Panc1 (cell line): Measurements from ENCODE around the gene C5orf24. TPM values are rescaled to one million over a fixed set of nuclear protein-coding genes. Genes with fewer than 3 reads are reported as not detected.

ENCODE experiments used
- ATAC-seq: fragments of 200-7000 bp; cut with Tn5 transposase; 2 replicates; pipeline ENCODE4 v1.9.1; 2020; ENCODE audit warnings: mild to moderate bottlenecking, moderate library complexity
- BruUV-seq: library from RNA; stranded (reverse); fragments of 400-500 nt; replicated peaks from 2 replicates; lab custom pipeline; 2021; lab: Mats Ljungman, UMichigan
- CTCF ChIA-PET: fragments of 300-600 bp; sonication (Branson Sonifier 250); formaldehyde crosslinking; loops from one replicate; lab custom pipeline; 2022; ENCODE audit warnings: antibody characterized with exemption; lab: Charles Lee
- POLR2A ChIA-PET: fragments of 300-600 bp; sonication (Branson Sonifier 250); formaldehyde crosslinking; loops from one replicate; lab custom pipeline; 2022; ENCODE audit warnings: antibody characterized with exemption; lab: Charles Lee
- DNase-seq: peaks from one replicate; pipeline ENCODE4 v3.0.0-alpha.2; 2010; ENCODE audit warnings: low read depth, low spot score
- H3K27ac ChIP-seq: 2 replicates; pipeline ENCODE4 v1.5.1; 2011; ENCODE audit warnings: mild to moderate bottlenecking, low read length, inconsistent platforms
- H3K27me3 ChIP-seq: fragments of 200-500 bp; sonication (Bioruptor generic); 2 replicates; pipeline ENCODE4 v1.6.0; 2014; ENCODE audit warnings: low read length, inconsistent platforms; ENCODE audit not compliant: control insufficient read depth, insufficient read depth
- H3K36me3 ChIP-seq: fragments of 200-500 bp; sonication (Bioruptor generic); 2 replicates; pipeline ENCODE4 v1.5.1; 2014; ENCODE audit warnings: inconsistent platforms, mild to moderate bottlenecking, low read length, moderate library complexity; ENCODE audit not compliant: control insufficient read depth, insufficient read depth
- H3K4me1 ChIP-seq: 2 replicates; pipeline ENCODE4 v1.5.1; 2011; ENCODE audit warnings: inconsistent platforms, mild to moderate bottlenecking, low read length, moderate library complexity; ENCODE audit not compliant: control insufficient read depth, insufficient read depth
- H3K4me3 ChIP-seq, 2 experiments: 2 replicates each; pipeline ENCODE4 v1.5.1; 2011 to 2012; ENCODE audit warnings: low read depth in 2 of 2, low read length in 2 of 2, mild to moderate bottlenecking in 2 of 2, inconsistent platforms in 1 of 2, moderate library complexity in 1 of 2
- H3K9me3 ChIP-seq: fragments of 200-500 bp; sonication (Bioruptor generic); 2 replicates; pipeline ENCODE4 v1.5.1; 2014; ENCODE audit warnings: low read depth, mild to moderate bottlenecking, inconsistent platforms, low read length, moderate library complexity; ENCODE audit not compliant: control insufficient read depth, insufficient read depth
- POLR2AphosphoS5 ChIP-seq: IDR thresholded peaks from 2 replicates; pipeline ENCODE4 v1.6.1; 2012; ENCODE audit warnings: mild to moderate bottlenecking, low read depth, low read length, moderate library complexity
- SIN3A ChIP-seq: IDR thresholded peaks from 2 replicates; pipeline ENCODE4 v1.6.1; 2012; ENCODE audit warnings: low read depth, mild to moderate bottlenecking, low read length, moderate library complexity, borderline replicate concordance; ENCODE audit not compliant: insufficient read depth
- TCF7L2 ChIP-seq: IDR thresholded peaks from 2 replicates; pipeline ENCODE4 v1.6.1; 2011; ENCODE audit warnings: mild to moderate bottlenecking, low read depth, low read length, inconsistent platforms
- in situ Hi-C: cut with HindIII; loops from 2 replicates; pipeline ENCODE4 v1.10.0; 2016; ENCODE audit warnings: low sequenced_read_pairs, low pct_unique_long_range_greater_than_20kb
- intact Hi-C: fragments of 100-400 bp; cut with micrococcal nuclease; formaldehyde crosslinking; loops from one replicate; pipeline ENCODE4 v1.10.0; 2022; ENCODE audit not compliant: unreplicated experiment
- total RNA-seq: library from RNA; stranded (reverse); gene quantifications from one replicate; pipeline ENCODE4 v1.2.1, GENCODE V29; 2021; ENCODE audit not compliant: unreplicated experiment
- TF ChIP-seq, protein P1 (sequence below), 2 experiments: IDR thresholded peaks; 2 replicates each; pipeline ENCODE4 v1.6.1; 2011 to 2012; ENCODE audit warnings: low read depth in 2 of 2, control low read depth in 1 of 2, low read length in 1 of 2, mild to moderate bottlenecking in 1 of 2, moderate library complexity in 1 of 2; ENCODE audit not compliant: insufficient read depth in 1 of 2
- TF ChIP-seq, protein P2 (sequence below): fragments of 450-650 bp; IDR thresholded peaks from 2 replicates; pipeline ENCODE4 v1.5.1; 2017; ENCODE audit warnings: mild to moderate bottlenecking

Gene C5orf24
- total RNA-seq, 1 experiment from 2014 or later, result 51.7 TPM

DNA sequence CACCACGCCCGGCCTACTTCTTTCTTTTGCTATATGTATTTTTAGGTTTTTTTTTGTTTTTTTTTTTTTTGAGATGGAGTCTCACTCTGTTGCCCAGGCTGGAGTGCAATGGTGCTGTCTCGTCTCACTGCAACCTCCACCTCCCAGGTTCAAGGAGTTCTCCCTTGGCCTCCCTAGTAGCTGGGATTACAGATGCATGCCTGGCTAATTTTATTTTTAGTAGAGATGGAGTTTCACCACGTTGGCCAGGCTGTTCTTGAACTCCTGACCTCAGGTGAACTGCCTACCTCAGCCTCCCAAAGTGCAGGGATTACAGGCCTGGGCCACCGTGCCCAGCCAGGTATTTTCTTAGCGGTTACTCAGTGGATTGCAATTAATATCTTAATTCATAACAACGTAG, 23.9 kb upstream of the C5orf24 start:
- H3K36me3 ChIP-seq, result peaks cover 20% of the 10 kb centered on the region
- POLR2A ChIA-PET, result no interaction called here
- DNase-seq (no peak), ATAC-seq (no peak)
- TF ChIP-seq SIN3A (no peak), POLR2AphosphoS5 (no peak), TCF7L2 (no peak)
- TF ChIP-seq, protein P1, sequence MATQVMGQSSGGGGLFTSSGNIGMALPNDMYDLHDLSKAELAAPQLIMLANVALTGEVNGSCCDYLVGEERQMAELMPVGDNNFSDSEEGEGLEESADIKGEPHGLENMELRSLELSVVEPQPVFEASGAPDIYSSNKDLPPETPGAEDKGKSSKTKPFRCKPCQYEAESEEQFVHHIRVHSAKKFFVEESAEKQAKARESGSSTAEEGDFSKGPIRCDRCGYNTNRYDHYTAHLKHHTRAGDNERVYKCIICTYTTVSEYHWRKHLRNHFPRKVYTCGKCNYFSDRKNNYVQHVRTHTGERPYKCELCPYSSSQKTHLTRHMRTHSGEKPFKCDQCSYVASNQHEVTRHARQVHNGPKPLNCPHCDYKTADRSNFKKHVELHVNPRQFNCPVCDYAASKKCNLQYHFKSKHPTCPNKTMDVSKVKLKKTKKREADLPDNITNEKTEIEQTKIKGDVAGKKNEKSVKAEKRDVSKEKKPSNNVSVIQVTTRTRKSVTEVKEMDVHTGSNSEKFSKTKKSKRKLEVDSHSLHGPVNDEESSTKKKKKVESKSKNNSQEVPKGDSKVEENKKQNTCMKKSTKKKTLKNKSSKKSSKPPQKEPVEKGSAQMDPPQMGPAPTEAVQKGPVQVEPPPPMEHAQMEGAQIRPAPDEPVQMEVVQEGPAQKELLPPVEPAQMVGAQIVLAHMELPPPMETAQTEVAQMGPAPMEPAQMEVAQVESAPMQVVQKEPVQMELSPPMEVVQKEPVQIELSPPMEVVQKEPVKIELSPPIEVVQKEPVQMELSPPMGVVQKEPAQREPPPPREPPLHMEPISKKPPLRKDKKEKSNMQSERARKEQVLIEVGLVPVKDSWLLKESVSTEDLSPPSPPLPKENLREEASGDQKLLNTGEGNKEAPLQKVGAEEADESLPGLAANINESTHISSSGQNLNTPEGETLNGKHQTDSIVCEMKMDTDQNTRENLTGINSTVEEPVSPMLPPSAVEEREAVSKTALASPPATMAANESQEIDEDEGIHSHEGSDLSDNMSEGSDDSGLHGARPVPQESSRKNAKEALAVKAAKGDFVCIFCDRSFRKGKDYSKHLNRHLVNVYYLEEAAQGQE (IDR thresholded peaks at IDR 0.05; ENCODE audit: insufficient read depth in 1 of 2, low read depth in 2 of 2, low read length in 1 of 2), result no peak
- TF ChIP-seq, protein P2, sequence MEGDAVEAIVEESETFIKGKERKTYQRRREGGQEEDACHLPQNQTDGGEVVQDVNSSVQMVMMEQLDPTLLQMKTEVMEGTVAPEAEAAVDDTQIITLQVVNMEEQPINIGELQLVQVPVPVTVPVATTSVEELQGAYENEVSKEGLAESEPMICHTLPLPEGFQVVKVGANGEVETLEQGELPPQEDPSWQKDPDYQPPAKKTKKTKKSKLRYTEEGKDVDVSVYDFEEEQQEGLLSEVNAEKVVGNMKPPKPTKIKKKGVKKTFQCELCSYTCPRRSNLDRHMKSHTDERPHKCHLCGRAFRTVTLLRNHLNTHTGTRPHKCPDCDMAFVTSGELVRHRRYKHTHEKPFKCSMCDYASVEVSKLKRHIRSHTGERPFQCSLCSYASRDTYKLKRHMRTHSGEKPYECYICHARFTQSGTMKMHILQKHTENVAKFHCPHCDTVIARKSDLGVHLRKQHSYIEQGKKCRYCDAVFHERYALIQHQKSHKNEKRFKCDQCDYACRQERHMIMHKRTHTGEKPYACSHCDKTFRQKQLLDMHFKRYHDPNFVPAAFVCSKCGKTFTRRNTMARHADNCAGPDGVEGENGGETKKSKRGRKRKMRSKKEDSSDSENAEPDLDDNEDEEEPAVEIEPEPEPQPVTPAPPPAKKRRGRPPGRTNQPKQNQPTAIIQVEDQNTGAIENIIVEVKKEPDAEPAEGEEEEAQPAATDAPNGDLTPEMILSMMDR, result no peak
- BruUV-seq, result no TSS peak
- H3K4me1 ChIP-seq, result no peaks in the 10 kb centered on the region
- H3K9me3 ChIP-seq, result no peaks in the 10 kb centered on the region
- intact Hi-C loops (no loop called here), in situ Hi-C loops (no loop called here)
- no peak overlapping the region for H3K4me3 ChIP-seq
- H3K27me3 ChIP-seq, result no peaks in the 10 kb centered on the region
- CTCF ChIA-PET, result no interaction called here
- H3K27ac ChIP-seq, result no peak overlapping the region

DNA sequence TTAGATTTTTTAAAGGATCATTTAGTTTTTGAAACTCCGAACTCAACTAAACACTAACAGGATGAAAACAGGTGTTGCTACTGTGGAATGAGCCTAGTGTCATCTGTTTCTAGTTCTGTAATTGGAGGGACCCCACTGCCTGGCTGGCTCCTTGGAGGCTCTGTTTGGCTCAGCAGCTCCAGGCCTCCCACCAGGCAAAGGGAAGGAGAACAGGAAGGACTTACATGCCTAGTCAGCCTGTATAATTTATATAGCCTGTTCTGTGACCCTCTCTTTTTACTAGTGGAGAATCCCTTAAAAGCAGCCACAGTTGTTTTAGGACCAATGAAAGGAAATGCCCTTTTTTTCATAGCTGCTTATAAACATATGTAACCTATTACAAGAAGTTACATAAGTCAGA, 21.1 kb upstream of the C5orf24 start:
- no TSS peak for BruUV-seq
- Histone ChIP-seq H3K4me1 (no peaks in the 10 kb centered on the region), H3K4me3 (no peak overlapping the region), H3K27ac (no peak overlapping the region), H3K27me3 (no peaks in the 10 kb centered on the region), H3K9me3 (no peaks in the 10 kb centered on the region), H3K36me3 (peaks cover 38% of the 10 kb centered on the region)
- TF ChIP-seq, protein P2, result no peak
- TF ChIP-seq, protein P1 (IDR thresholded peaks at IDR 0.05; ENCODE audit: insufficient read depth in 1 of 2, low read depth in 2 of 2, low read length in 1 of 2), result no peak
- TF ChIP-seq SIN3A (no peak), TCF7L2 (no peak), POLR2AphosphoS5 (no peak)
- intact Hi-C loops, result no loop called here
- ChIA-PET CTCF (no interaction called here), POLR2A (no interaction called here)
- in situ Hi-C loops, result no loop called here
- DNase-seq, result no peak
- ATAC-seq, result no peak
